K562 (cell line): ENCODE results near the gene RHOB. TPM values are rescaled to one million over a fixed set of nuclear protein-coding genes. Genes with fewer than 3 reads are reported as not detected.

Experiments
- BRCA1 ChIP-seq, 2 experiments: fragments of 450-650 bp in 1 of 2; sonication (generic) in 1 of 2; formaldehyde crosslinking in 1 of 2; IDR thresholded peaks; 2 replicates each; pipeline versions ENCODE4 v1.5.0 to v1.6.1; 2017 to 2020; ENCODE audit warnings: mild to moderate bottlenecking in 1 of 2, missing genetic modification reagents in 1 of 2
- MEF2D ChIP-seq: conservative IDR thresholded peaks from 2 replicates; pipeline ENCODE4 v1.6.1; 2016; ENCODE audit warnings: low read depth, missing genetic modification characterization, missing compliant biosample characterization
- MEIS2 ChIP-seq: fragments of 450-650 bp; IDR thresholded peaks from 2 replicates; pipeline ENCODE4 v1.6.1; 2014; ENCODE audit warnings: mild to moderate bottlenecking; ENCODE audit not compliant: partially characterized antibody
- NEUROD1 ChIP-seq: fragments of 150-350 bp; IDR thresholded peaks from 2 replicates; pipeline ENCODE4 v1.6.1; 2014; ENCODE audit warnings: borderline replicate concordance, low read length, low read depth; ENCODE audit not compliant: partially characterized antibody
- NFXL1 ChIP-seq: fragments of 450-650 bp; formaldehyde crosslinking; IDR thresholded peaks from 2 replicates; pipeline ENCODE4 v1.4.0; 2021; ENCODE audit warnings: mild to moderate bottlenecking
- STAT5A ChIP-seq: IDR thresholded peaks from 2 replicates; pipeline ENCODE4 v1.6.1; 2012; ENCODE audit warnings: low read length, inconsistent platforms, borderline replicate concordance
- ZFPM2 ChIP-seq: fragments of 250-450 bp; sonication (Bioruptor Pico); IDR thresholded peaks from 2 replicates; pipeline ENCODE4 v1.5.1; 2022; ENCODE audit warnings: mild to moderate bottlenecking
- ZNF436 ChIP-seq: fragments of 250-450, 450-650 bp; sonication (Bioruptor Pico); formaldehyde crosslinking; IDR thresholded peaks from 2 replicates; pipeline ENCODE4 v1.7.0; 2020; ENCODE audit warnings: mild to moderate bottlenecking
- polyA plus RNA-seq, 8 experiments: library from polyadenylated mRNA; depleted of rRNA in 4 of 8; stranded (reverse) in 5 of 8; unstranded in 3 of 8; fragments of >200 nt; fragmentation: Nextera tagmentation in 2 of 8; fragmentation: Illumina TruSeq in 1 of 8; extraction: Ambion mirVana in 2 of 8; extraction: Trizol in 1 of 8; gene quantifications; 2 replicates each; pipeline versions ENCODE4 v1.2.1 to v1.2.3, GENCODE V29; 2011 to 2014; ENCODE audit warnings: inconsistent platforms in 1 of 8, missing spikeins in 1 of 8
- total RNA-seq, 7 experiments: library from RNA; depleted of rRNA in 6 of 7; stranded (reverse); fragments of >200 nt in 6 of 7; fragmentation: Illumina TruSeq in 2 of 7; extraction: Trizol in 2 of 7; gene quantifications; 2 replicates each; pipeline versions ENCODE4 v1.2.1 to v1.2.3, GENCODE V29; 2011 to 2021; ENCODE audit warnings: low replicate concordance in 1 of 7
- TF ChIP-seq, protein P1 (sequence below): sonication (generic); formaldehyde crosslinking; IDR thresholded peaks from 2 replicates; pipeline ENCODE4 v1.8.1; 2023; ENCODE audit warnings: mild to moderate bottlenecking, missing genetic modification reagents

The RHOB gene
- total and polyA plus RNA-seq, 9 of the 15 experiments (the other 6 are each of a cell fraction or from before 2014, with no cell fraction given) = 0.07 to 4.8 (median 1.1) TPM

GRCh38 chr2:20430461-20431300 is 16.2 kb upstream of the RHOB start (continued):
- TF ChIP-seq ZNF436 (CRISPR knock-in tag) (no peak), NEUROD1 (no peak), MEIS2 (peak; percentile 60), MEF2D (tag) (no peak), STAT5A (no peak), NFXL1 (CRISPR knock-in tag) (no peak), BRCA1 (IDR thresholded peaks at IDR 0.05) (no peak), BRCA1 (CRISPR knock-in tag; IDR thresholded peaks at IDR 0.05) (no peak), ZFPM2 (no peak)
- TF ChIP-seq, protein P1, sequence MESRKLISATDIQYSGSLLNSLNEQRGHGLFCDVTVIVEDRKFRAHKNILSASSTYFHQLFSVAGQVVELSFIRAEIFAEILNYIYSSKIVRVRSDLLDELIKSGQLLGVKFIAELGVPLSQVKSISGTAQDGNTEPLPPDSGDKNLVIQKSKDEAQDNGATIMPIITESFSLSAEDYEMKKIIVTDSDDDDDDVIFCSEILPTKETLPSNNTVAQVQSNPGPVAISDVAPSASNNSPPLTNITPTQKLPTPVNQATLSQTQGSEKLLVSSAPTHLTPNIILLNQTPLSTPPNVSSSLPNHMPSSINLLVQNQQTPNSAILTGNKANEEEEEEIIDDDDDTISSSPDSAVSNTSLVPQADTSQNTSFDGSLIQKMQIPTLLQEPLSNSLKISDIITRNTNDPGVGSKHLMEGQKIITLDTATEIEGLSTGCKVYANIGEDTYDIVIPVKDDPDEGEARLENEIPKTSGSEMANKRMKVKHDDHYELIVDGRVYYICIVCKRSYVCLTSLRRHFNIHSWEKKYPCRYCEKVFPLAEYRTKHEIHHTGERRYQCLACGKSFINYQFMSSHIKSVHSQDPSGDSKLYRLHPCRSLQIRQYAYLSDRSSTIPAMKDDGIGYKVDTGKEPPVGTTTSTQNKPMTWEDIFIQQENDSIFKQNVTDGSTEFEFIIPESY (CRISPR knock-in tag) = no peak
